Ishikawa (cell line): ENCODE data around the gene CHN2.

Source experiments
- CEBPB ChIP-seq: IDR thresholded peaks from 2 replicates; pipeline ENCODE4 v1.6.1; 2012
- CREB1 ChIP-seq: IDR thresholded peaks from 2 replicates; pipeline ENCODE4 v1.6.1; 2012; ENCODE audit warnings: low read depth
- EP300 ChIP-seq: IDR thresholded peaks from 2 replicates; pipeline ENCODE4 v1.6.1; 2012; ENCODE audit warnings: borderline replicate concordance
- FOXM1 ChIP-seq: IDR thresholded peaks from 2 replicates; pipeline ENCODE4 v1.6.1; 2012; ENCODE audit warnings: low read depth, borderline replicate concordance
- NFIC ChIP-seq: IDR thresholded peaks from 2 replicates; pipeline ENCODE4 v1.6.1; 2012
- RAD21 ChIP-seq: IDR thresholded peaks from 2 replicates; pipeline ENCODE4 v1.6.1; 2012; ENCODE audit warnings: low read depth
- TAF1 ChIP-seq: IDR thresholded peaks from 2 replicates; pipeline ENCODE4 v1.6.1; 2012; ENCODE audit warnings: low read depth, mild to moderate bottlenecking
- ZBTB7A ChIP-seq: IDR thresholded peaks from 2 replicates; pipeline ENCODE4 v1.6.1; 2012; ENCODE audit warnings: low read depth
- TF ChIP-seq, protein P1 (sequence below): IDR thresholded peaks from 2 replicates; pipeline ENCODE4 v1.6.1; 2012
- TF ChIP-seq, protein P2 (sequence below): IDR thresholded peaks from 2 replicates; pipeline ENCODE4 v1.6.1; 2012; ENCODE audit warnings: low read depth, mild to moderate bottlenecking

DNA sequence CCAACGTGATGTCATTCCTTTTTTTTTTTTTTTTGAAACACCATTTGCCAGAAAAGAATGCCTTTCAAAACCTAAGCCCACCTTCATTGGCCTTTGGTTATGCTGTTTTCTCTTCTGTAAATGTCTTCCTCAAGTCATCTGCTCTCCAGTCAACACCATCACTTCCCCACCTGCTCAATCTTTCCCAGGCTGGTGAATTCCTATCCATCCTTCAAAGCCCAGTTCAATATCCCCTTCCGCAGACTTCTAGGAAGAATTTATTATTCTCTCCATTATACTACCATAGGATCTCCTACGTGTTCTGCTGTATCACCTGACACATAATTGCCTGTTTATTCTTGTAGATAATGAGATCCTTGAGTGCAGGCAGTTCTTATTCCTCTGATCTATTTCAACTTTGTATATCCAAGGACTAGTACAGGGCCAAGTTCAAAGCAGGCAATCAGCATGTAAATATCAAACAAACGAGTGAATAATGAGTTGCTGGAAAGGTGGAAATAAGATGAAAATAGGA lies 295.6 kb downstream of the CHN2 start:
- TF ChIP-seq, protein P1, sequence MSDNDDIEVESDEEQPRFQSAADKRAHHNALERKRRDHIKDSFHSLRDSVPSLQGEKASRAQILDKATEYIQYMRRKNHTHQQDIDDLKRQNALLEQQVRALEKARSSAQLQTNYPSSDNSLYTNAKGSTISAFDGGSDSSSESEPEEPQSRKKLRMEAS = no peak
- TF ChIP-seq CREB1 (no peak), NFIC (no peak), TAF1 (no peak), FOXM1 (no peak), EP300 (no peak), RAD21 (no peak), ZBTB7A (no peak), CEBPB (no peak)
- TF ChIP-seq, protein P2, sequence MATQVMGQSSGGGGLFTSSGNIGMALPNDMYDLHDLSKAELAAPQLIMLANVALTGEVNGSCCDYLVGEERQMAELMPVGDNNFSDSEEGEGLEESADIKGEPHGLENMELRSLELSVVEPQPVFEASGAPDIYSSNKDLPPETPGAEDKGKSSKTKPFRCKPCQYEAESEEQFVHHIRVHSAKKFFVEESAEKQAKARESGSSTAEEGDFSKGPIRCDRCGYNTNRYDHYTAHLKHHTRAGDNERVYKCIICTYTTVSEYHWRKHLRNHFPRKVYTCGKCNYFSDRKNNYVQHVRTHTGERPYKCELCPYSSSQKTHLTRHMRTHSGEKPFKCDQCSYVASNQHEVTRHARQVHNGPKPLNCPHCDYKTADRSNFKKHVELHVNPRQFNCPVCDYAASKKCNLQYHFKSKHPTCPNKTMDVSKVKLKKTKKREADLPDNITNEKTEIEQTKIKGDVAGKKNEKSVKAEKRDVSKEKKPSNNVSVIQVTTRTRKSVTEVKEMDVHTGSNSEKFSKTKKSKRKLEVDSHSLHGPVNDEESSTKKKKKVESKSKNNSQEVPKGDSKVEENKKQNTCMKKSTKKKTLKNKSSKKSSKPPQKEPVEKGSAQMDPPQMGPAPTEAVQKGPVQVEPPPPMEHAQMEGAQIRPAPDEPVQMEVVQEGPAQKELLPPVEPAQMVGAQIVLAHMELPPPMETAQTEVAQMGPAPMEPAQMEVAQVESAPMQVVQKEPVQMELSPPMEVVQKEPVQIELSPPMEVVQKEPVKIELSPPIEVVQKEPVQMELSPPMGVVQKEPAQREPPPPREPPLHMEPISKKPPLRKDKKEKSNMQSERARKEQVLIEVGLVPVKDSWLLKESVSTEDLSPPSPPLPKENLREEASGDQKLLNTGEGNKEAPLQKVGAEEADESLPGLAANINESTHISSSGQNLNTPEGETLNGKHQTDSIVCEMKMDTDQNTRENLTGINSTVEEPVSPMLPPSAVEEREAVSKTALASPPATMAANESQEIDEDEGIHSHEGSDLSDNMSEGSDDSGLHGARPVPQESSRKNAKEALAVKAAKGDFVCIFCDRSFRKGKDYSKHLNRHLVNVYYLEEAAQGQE = no peak
